Measurements from ENCODE around the gene SOX6.

SOX6 gene

DNA sequence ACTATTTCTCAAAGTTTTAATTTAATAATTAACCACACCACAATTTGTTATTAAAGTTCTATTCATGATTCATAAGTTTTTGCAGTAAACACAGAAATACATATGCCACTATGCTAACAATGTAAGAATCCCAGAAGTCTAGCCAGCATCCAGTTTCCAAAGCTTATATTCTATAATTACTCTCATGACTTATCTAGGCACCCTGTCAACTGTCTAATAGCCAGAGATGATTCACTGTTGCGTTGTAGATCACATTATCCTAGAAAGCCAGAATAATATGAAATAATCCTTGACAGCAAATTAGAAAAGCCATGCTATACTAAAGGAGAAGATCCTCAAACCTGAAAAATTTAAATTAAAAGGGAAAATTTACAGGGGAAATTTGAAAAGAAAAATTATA lies 141.0 kb downstream of the SOX6 start:
- Mint-ChIP-seq H3K27ac (no peak overlapping the region), H3K27me3 (ENCODE audit: low read depth) (no peaks in the 10 kb centered on the region)

DNA sequence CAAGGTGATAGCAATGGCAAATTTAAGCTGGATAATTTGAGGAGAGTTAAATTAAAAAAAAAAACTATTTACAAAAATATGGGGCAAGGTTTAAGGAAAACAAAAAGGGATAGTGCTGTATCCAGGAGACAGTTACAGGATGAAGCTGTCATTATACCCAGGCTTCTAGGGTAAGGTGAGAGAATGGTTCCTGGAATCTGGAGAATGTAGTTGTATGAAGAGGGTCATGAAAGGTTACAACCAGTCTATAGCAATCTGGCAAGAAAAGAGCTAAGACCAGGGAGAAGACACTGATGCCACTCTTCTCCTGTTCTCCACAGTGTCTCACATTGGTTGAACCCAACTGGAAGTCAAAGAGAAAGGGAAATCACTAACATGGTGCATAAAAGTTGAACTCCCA lies 144.9 kb downstream of the SOX6 start:
- H3K27ac Mint-ChIP-seq = no peak overlapping the region

More for the DNA sequence above, 141.0 kb downstream of the SOX6 start:
- no peak for TF ChIP-seq CTCF (IDR thresholded peaks at IDR 0.05; ENCODE audit: unreplicated experiment in 3 of 3)
- no peak overlapping the region for H3K4me3 Mint-ChIP-seq
- no peaks in the 10 kb centered on the region for H3K9me3 Mint-ChIP-seq
- H3K4me1 Mint-ChIP-seq = peaks cover 5% of the 10 kb centered on the region
- no peaks in the 10 kb centered on the region for H3K36me3 Mint-ChIP-seq (ENCODE audit: low read depth)

DNA sequence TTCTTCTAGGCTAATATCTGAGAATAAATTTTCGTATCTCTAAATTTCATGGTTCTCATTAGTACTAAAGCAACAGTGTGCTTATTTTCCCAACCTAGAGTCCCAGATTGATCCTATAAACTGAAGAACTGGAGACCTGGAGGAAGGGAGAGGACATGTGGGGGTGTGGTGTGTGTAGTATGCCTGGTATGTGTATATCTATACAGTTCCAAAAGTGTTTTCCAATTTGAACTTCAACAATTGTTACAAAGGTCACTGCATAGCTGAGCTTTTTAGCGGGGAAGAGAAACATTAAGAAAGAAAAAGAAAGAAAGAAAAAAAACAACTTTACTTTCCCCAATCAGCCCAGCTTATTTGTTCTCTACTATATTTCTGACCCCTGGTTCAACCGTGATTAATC lies 152.1 kb downstream of the SOX6 start:
- Mint-ChIP-seq H3K4me1 (peaks cover 5% of the 10 kb centered on the region), H3K27ac (peak overlapping the region; percentile 9 to 83 (median 75)), H3K4me3 (peak overlapping the region in 1 of 3 experiments; percentile 5), H3K27me3 (ENCODE audit: low read depth) (no peaks in the 10 kb centered on the region), H3K36me3 (ENCODE audit: low read depth) (peaks cover 3% of the 10 kb centered on the region), H3K9me3 (no peaks in the 10 kb centered on the region)
- TF ChIP-seq CTCF (IDR thresholded peaks at IDR 0.05; ENCODE audit: unreplicated experiment in 3 of 3) = no peak

More for the DNA sequence above, 144.9 kb downstream of the SOX6 start:
- H3K4me3 Mint-ChIP-seq = no peak overlapping the region
- H3K27me3 Mint-ChIP-seq (ENCODE audit: low read depth) = no peaks in the 10 kb centered on the region
- no peak for TF ChIP-seq CTCF (IDR thresholded peaks at IDR 0.05; ENCODE audit: unreplicated experiment in 3 of 3)
- no peaks in the 10 kb centered on the region for H3K9me3 Mint-ChIP-seq
- peaks cover 5% of the 10 kb centered on the region for H3K4me1 Mint-ChIP-seq
- H3K36me3 Mint-ChIP-seq (ENCODE audit: low read depth) = no peaks in the 10 kb centered on the region

DNA sequence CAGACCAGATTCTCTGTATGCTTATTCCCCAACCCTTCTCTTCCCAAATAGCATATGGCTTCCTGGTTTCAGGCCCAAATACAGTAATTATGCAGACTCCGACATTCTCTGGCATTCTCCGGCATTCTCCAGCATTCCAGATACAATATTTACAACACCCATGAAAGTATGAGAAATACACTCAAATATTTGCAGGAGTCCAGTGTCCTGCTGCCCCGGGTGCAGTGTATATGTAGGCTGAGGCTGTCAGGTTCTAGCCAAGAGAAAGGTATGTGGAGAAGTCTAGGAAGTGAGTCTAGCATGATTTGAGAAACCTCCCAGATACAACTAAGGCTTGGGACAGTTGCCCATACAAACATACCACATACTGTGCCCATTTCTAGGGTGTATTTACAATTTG lies 160.7 kb downstream of the SOX6 start:
- peaks cover 7% of the 10 kb centered on the region for H3K27me3 Mint-ChIP-seq (ENCODE audit: low read depth)
- H3K9me3 Mint-ChIP-seq = no peaks in the 10 kb centered on the region
- H3K36me3 Mint-ChIP-seq (ENCODE audit: low read depth) = no peaks in the 10 kb centered on the region
- no peak for TF ChIP-seq CTCF (IDR thresholded peaks at IDR 0.05; ENCODE audit: unreplicated experiment in 3 of 3)
- peak overlapping the region in 2 of 3 experiments; percentile 82 to 87 for H3K27ac Mint-ChIP-seq
- H3K4me3 Mint-ChIP-seq = no peak overlapping the region
- H3K4me1 Mint-ChIP-seq = peaks cover 53% of the 10 kb centered on the region

DNA sequence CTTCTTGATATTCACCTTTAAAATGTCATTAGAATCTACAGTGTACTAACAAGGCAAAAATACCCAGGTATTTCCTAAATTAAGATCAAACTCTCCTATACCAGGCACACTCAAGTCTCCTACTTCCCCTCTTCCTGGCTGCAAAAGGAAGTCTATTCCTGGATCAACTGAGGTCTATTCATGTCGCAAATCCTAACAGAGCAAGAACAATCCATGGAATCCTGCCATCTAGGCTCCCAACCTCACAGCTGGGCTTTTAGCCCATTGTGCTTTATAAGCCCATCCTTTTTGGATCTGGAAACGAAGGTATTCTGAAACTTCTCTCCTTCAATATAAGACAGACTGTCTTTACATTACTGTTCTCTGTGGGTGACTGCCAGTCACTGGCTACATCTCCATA lies 161.8 kb downstream of the SOX6 start:
- no peak for TF ChIP-seq CTCF (IDR thresholded peaks at IDR 0.05; ENCODE audit: unreplicated experiment in 3 of 3)
- Mint-ChIP-seq H3K4me3 (no peak overlapping the region), H3K36me3 (ENCODE audit: low read depth) (no peaks in the 10 kb centered on the region), H3K27me3 (ENCODE audit: low read depth) (peaks cover 7% of the 10 kb centered on the region), H3K4me1 (peaks cover 53% of the 10 kb centered on the region), H3K9me3 (no peaks in the 10 kb centered on the region), H3K27ac (peak overlapping the region; percentile 26 to 87 (median 55))

DNA sequence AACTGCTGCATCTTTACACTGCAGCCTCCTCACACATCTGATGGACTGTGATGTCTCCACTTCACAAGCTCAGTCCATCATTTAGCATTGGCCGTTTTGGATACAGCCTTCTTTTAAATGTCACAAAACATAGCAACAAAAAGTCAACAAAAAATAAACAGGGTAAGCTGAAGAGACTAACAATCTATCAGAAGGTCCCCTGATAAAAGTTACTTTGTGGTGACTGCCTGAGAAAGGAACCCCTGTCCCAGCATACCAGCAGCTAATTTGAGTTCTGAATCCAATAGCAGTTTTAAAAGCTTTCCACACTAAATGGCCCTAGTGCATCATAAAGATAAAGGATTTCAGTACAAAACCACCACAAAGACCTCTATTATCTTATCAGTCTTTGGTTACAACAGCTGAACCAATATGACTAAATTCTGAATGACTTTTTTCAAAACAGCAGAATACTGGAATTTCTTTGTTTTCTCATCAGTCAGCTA lies 162.4 kb downstream of the SOX6 start:
- TF ChIP-seq CTCF (IDR thresholded peaks at IDR 0.05; ENCODE audit: unreplicated experiment in 3 of 3) = no peak
- Mint-ChIP-seq H3K4me3 (no peak overlapping the region), H3K27me3 (ENCODE audit: low read depth) (peaks cover 10% of the 10 kb centered on the region), H3K27ac (peak overlapping the region; percentile 3 to 87 (median 55)), H3K36me3 (ENCODE audit: low read depth) (no peaks in the 10 kb centered on the region), H3K9me3 (no peaks in the 10 kb centered on the region), H3K4me1 (peaks cover 53% of the 10 kb centered on the region)
